ENCODE measurements around the gene CADM1. TPM values are rescaled to one million over a fixed set of nuclear protein-coding genes. Genes with fewer than 3 reads are reported as not detected.

The CADM1 gene
- total RNA-seq, 1 donor, result 86.5 TPM

DNA sequence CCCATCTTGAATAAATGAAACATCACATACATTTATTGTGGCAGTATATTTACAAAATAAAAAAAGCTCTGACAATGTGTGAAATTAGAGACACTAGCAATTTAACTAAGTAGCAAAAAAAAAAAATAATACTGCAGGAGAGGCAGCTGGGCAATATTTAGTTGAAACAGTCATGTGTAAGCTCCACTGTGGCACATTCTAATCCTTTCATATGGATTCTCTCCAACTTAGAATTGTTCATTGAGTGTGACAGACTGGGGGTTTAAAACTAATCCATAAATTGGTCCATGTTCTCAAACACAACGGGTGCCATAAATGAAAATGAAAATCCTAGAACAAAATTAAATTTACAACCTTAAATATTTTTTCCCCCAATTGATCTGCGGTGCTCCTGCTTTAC, 302.1 kb downstream of the CADM1 start:
- no peaks in the 10 kb centered on the region for H3K4me1 ChIP-seq (ENCODE audit: insufficient read depth, low read length)
- no peaks in the 10 kb centered on the region for H3K27me3 ChIP-seq (ENCODE audit: insufficient read depth, low read length)
- H3K9me3 ChIP-seq (ENCODE audit: low read depth, low read length), result no peaks in the 10 kb centered on the region
- H4K20me1 ChIP-seq (ENCODE audit: insufficient read depth, low read length), result no peaks in the 10 kb centered on the region
- DNase-seq (ENCODE audit: insufficient read length, low spot score, missing footprints), result no peak
- no peak for TF ChIP-seq CTCF (IDR thresholded peaks at IDR 0.05; ENCODE audit: extremely low read depth, low read depth, low read length)
- no peak overlapping the region for H3K27ac ChIP-seq (ENCODE audit: low read depth, low read length)
- no peaks in the 10 kb centered on the region for H3K79me2 ChIP-seq (ENCODE audit: insufficient read depth, low read length)
- H3K4me3 ChIP-seq (ENCODE audit: insufficient read depth, low read length), result no peak overlapping the region
- H3K36me3 ChIP-seq (ENCODE audit: insufficient read depth, low read length), result no peaks in the 10 kb centered on the region
- H3K4me2 ChIP-seq (ENCODE audit: insufficient read depth, low read length), result no peak overlapping the region
- no peak overlapping the region for H2AFZ ChIP-seq (ENCODE audit: low read length)

GRCh38 chr11:115201111-115201792, 303.0 kb downstream of the CADM1 start:
- H3K27ac ChIP-seq (ENCODE audit: low read depth, low read length), result no peak overlapping the region
- H3K36me3 ChIP-seq (ENCODE audit: insufficient read depth, low read length), result no peaks in the 10 kb centered on the region
- no peak overlapping the region for H3K4me2 ChIP-seq (ENCODE audit: insufficient read depth, low read length)
- H3K79me2 ChIP-seq (ENCODE audit: insufficient read depth, low read length), result no peaks in the 10 kb centered on the region
- no peak for TF ChIP-seq CTCF (IDR thresholded peaks at IDR 0.05; ENCODE audit: extremely low read depth, low read depth, low read length)
- DNase-seq (ENCODE audit: insufficient read length, low spot score, missing footprints), result no peak
- no peaks in the 10 kb centered on the region for H4K20me1 ChIP-seq (ENCODE audit: insufficient read depth, low read length)
- H3K4me1 ChIP-seq (ENCODE audit: insufficient read depth, low read length), result no peaks in the 10 kb centered on the region
- H3K27me3 ChIP-seq (ENCODE audit: insufficient read depth, low read length), result no peaks in the 10 kb centered on the region
- H3K4me3 ChIP-seq (ENCODE audit: insufficient read depth, low read length), result no peak overlapping the region
- H3K9me3 ChIP-seq (ENCODE audit: low read depth, low read length), result no peaks in the 10 kb centered on the region
- H2AFZ ChIP-seq (ENCODE audit: low read length), result no peak overlapping the region

DNA sequence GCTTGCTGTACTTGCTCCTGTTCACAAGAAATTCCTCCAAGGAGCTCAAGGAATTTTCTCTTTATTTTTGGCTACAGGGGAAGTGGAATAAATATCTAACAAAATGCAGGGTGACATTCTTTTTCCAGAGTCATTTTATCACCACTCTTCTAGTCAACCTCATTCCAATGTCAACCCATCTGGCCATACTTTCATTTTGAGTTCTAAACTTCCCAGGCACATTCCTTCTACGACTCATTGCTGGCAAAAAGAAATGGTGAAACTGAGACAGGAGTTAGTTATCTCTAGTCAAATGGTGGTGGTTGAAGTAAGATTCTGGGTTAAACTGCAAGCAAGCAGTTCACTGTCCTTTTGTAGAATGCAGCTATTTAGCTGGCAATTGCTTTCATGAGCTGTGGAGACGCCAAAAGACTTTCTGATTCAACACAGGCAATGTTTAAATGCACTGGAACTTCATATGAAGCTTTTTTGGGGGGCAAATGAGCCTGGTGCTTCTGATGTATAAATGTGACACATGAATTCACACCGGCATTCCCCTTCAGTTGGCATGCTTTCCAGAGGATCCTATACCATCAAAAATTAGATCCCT, 304.6 kb downstream of the CADM1 start:
- Histone ChIP-seq H3K4me2 (ENCODE audit: insufficient read depth, low read length) (no peak overlapping the region), H4K20me1 (ENCODE audit: insufficient read depth, low read length) (no peaks in the 10 kb centered on the region), H3K9me3 (ENCODE audit: low read depth, low read length) (no peaks in the 10 kb centered on the region), H3K79me2 (ENCODE audit: insufficient read depth, low read length) (no peaks in the 10 kb centered on the region), H3K4me1 (ENCODE audit: insufficient read depth, low read length) (no peaks in the 10 kb centered on the region), H2AFZ (ENCODE audit: low read length) (no peak overlapping the region), H3K27me3 (ENCODE audit: insufficient read depth, low read length) (no peaks in the 10 kb centered on the region), H3K4me3 (ENCODE audit: insufficient read depth, low read length) (no peak overlapping the region), H3K36me3 (ENCODE audit: insufficient read depth, low read length) (no peaks in the 10 kb centered on the region), H3K27ac (ENCODE audit: low read depth, low read length) (no peak overlapping the region)
- no peak for TF ChIP-seq CTCF (IDR thresholded peaks at IDR 0.05; ENCODE audit: extremely low read depth, low read depth, low read length)
- DNase-seq (ENCODE audit: insufficient read length, low spot score, missing footprints), result no peak

GRCh38 chr11:115198321-115198741, 305.9 kb downstream of the CADM1 start:
- Histone ChIP-seq H4K20me1 (ENCODE audit: insufficient read depth, low read length) (no peaks in the 10 kb centered on the region), H3K27ac (ENCODE audit: low read depth, low read length) (no peak overlapping the region), H3K4me3 (ENCODE audit: insufficient read depth, low read length) (no peak overlapping the region), H3K79me2 (ENCODE audit: insufficient read depth, low read length) (no peaks in the 10 kb centered on the region), H3K36me3 (ENCODE audit: insufficient read depth, low read length) (no peaks in the 10 kb centered on the region), H2AFZ (ENCODE audit: low read length) (no peak overlapping the region), H3K27me3 (ENCODE audit: insufficient read depth, low read length) (no peaks in the 10 kb centered on the region), H3K9me3 (ENCODE audit: low read depth, low read length) (no peaks in the 10 kb centered on the region), H3K4me2 (ENCODE audit: insufficient read depth, low read length) (no peak overlapping the region), H3K4me1 (ENCODE audit: insufficient read depth, low read length) (no peaks in the 10 kb centered on the region)
- no peak for TF ChIP-seq CTCF (IDR thresholded peaks at IDR 0.05; ENCODE audit: extremely low read depth, low read depth, low read length)
- DNase-seq (ENCODE audit: insufficient read length, low spot score, missing footprints), result no peak

Measured in osteoblast (primary cell).